ENCODE measurements around the gene PLEKHH1.

Gene PLEKHH1

DNA sequence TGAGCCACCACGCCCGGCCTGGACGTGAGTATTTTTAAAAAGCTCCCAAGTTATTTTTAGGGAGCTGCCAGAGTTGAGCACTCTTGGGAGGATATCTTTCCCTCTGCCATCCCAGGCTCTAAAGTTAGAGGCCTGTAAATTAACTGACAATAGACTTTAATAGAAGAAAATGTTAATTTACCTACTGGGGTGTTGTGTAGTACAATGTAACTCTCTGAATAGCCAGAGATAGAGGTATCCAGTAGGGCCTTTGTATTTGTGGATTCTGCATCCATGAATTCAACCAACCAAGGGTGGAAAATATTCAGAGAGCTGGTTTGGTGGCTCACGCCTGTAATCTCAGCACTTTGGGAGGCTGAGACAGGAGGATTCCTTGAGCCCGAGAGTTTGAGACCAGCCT, 74.6 kb downstream of the PLEKHH1 start:
- no peak overlapping the region for H3K4me3 ChIP-seq (IDR thresholded peaks at IDR 0.05; ENCODE audit: insufficient read depth, low read depth, low read length)
- peaks cover 17% of the 10 kb centered on the region for H3K4me1 ChIP-seq (ENCODE audit: low read depth, poor library complexity, severe bottlenecking)
- H3K27me3 ChIP-seq (ENCODE audit: insufficient read depth, low read depth) = no peaks in the 10 kb centered on the region
- H3K27ac ChIP-seq = no peak overlapping the region
- no peak overlapping the region for H3K4me2 ChIP-seq
- H3K36me3 ChIP-seq (ENCODE audit: insufficient read depth) = no peaks in the 10 kb centered on the region
- H3K9ac ChIP-seq = no peak overlapping the region
- no peak overlapping the region for H2AFZ ChIP-seq (ENCODE audit: low read depth)
- H4K20me1 ChIP-seq (ENCODE audit: insufficient read depth) = no peaks in the 10 kb centered on the region
- H3K79me2 ChIP-seq (ENCODE audit: insufficient read depth, low read depth) = no peaks in the 10 kb centered on the region
- TF ChIP-seq, protein P1, sequence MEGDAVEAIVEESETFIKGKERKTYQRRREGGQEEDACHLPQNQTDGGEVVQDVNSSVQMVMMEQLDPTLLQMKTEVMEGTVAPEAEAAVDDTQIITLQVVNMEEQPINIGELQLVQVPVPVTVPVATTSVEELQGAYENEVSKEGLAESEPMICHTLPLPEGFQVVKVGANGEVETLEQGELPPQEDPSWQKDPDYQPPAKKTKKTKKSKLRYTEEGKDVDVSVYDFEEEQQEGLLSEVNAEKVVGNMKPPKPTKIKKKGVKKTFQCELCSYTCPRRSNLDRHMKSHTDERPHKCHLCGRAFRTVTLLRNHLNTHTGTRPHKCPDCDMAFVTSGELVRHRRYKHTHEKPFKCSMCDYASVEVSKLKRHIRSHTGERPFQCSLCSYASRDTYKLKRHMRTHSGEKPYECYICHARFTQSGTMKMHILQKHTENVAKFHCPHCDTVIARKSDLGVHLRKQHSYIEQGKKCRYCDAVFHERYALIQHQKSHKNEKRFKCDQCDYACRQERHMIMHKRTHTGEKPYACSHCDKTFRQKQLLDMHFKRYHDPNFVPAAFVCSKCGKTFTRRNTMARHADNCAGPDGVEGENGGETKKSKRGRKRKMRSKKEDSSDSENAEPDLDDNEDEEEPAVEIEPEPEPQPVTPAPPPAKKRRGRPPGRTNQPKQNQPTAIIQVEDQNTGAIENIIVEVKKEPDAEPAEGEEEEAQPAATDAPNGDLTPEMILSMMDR (conservative IDR thresholded peaks at IDR 0.05; ENCODE audit: low read depth, low read length) = no peak

DNA sequence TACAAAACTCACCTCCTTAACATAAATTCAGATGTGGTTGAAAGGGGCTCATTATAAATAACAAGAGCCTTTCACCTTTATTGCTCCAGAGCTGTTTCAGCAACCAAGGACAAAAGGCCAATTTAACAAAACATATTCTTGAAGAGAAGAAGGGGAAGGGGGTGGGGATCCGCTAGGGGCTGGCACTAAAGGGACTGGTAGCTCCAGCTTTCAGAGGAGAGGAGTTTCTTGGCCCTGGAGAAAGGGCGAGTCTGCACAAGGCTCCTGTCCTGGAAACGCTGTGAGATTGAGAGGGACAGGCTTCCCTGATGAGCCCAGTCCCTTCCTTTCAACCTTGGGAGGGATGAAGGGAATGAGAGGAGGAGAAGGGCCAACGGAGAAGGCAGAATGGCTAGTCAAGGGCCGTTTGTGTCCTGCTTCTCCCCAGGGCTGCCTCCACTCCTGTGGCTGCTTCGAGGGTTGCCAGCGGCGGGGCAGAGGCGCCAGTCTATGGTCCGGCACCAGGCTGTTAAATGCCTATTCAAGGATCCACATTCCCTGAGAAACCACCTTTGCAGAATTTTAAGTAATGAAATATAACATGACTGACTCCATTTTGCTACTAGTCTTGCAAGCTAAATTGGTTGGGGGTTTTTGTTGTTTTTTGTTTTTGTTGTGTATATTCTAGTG, 76.7 kb downstream of the PLEKHH1 start:
- Histone ChIP-seq H3K9ac (no peak overlapping the region), H3K79me2 (ENCODE audit: insufficient read depth, low read depth) (no peaks in the 10 kb centered on the region), H3K27me3 (ENCODE audit: insufficient read depth, low read depth) (no peaks in the 10 kb centered on the region), H3K4me2 (no peak overlapping the region), H3K4me3 (IDR thresholded peaks at IDR 0.05; ENCODE audit: insufficient read depth, low read depth, low read length) (no peak overlapping the region), H2AFZ (ENCODE audit: low read depth) (no peak overlapping the region), H3K27ac (no peak overlapping the region), H3K4me1 (ENCODE audit: low read depth, poor library complexity, severe bottlenecking) (peaks cover 9% of the 10 kb centered on the region), H4K20me1 (ENCODE audit: insufficient read depth) (no peaks in the 10 kb centered on the region), H3K36me3 (ENCODE audit: insufficient read depth) (no peaks in the 10 kb centered on the region)
- TF ChIP-seq, protein P1 (conservative IDR thresholded peaks at IDR 0.05; ENCODE audit: low read depth, low read length) = no peak

DNA sequence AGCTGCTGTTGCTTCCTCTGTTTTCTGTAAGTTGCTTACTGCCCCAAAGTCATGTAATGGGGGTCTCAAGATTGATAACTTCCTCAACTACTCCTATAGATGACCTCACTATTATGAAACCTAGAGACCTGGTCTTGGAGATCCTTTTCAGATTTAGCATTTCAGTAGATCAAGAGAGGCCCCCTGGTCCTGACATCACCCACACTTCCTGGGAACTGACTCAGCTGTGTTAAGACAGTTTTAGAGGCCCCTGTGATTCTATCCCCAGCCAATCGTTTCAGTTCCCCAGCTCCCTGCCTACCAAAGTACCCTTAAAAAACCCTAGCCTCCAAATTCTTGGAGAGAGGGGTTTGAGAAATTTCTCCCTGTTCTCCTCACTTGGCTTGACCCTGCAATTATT, 77.4 kb downstream of the PLEKHH1 start:
- Histone ChIP-seq H2AFZ (ENCODE audit: low read depth) (no peak overlapping the region), H3K27me3 (ENCODE audit: insufficient read depth, low read depth) (no peaks in the 10 kb centered on the region), H3K4me1 (ENCODE audit: low read depth, poor library complexity, severe bottlenecking) (peaks cover 2% of the 10 kb centered on the region), H3K27ac (no peak overlapping the region), H3K79me2 (ENCODE audit: insufficient read depth, low read depth) (no peaks in the 10 kb centered on the region), H3K9ac (no peak overlapping the region), H3K4me3 (IDR thresholded peaks at IDR 0.05; ENCODE audit: insufficient read depth, low read depth, low read length) (no peak overlapping the region), H3K4me2 (no peak overlapping the region), H3K36me3 (ENCODE audit: insufficient read depth) (no peaks in the 10 kb centered on the region), H4K20me1 (ENCODE audit: insufficient read depth) (no peaks in the 10 kb centered on the region)
- TF ChIP-seq, protein P1 (conservative IDR thresholded peaks at IDR 0.05; ENCODE audit: low read depth, low read length) = no peak

DNA sequence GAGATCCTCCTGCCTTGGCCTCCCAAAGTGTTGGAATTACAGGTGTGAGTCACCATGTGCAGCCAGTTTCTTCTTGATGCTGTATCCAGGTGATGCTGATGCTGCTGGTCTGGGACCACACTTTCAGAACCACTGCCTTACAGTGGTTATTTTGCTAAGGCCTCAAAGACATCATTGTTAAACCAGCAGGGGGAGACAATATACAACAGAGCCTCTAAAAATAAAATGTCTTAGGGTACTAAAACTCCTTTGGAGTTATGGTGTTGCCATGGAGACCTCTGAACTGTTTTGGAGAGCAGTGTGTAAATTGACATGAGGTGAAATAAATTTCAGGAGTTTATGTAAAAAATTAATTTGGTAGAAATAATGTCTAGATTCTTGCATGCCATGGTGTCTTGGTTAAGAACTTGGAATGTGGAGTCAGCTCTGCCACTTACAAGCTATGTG, 85.5 kb downstream of the PLEKHH1 start:
- peak overlapping the region; percentile 80 for H3K4me2 ChIP-seq
- peak overlapping the region; percentile 39; the same call in 1 of the 2 replicates for H3K27ac ChIP-seq
- H4K20me1 ChIP-seq (ENCODE audit: insufficient read depth) = no peaks in the 10 kb centered on the region
- peak overlapping the region; percentile 44; the same call in 1 of the 2 replicates for H3K9ac ChIP-seq
- H3K4me3 ChIP-seq (IDR thresholded peaks at IDR 0.05; ENCODE audit: insufficient read depth, low read depth, low read length) = no peak overlapping the region
- peaks cover 16% of the 10 kb centered on the region for H3K4me1 ChIP-seq (ENCODE audit: low read depth, poor library complexity, severe bottlenecking)
- H2AFZ ChIP-seq (ENCODE audit: low read depth) = peak overlapping the region; percentile 83; the same call in 1 of the 2 replicates
- TF ChIP-seq, protein P1 (conservative IDR thresholded peaks at IDR 0.05; ENCODE audit: low read depth, low read length) = peak; percentile 73
- no peaks in the 10 kb centered on the region; the same call in 1 of the 2 replicates for H3K27me3 ChIP-seq (ENCODE audit: insufficient read depth, low read depth)
- H3K79me2 ChIP-seq (ENCODE audit: insufficient read depth, low read depth) = no peaks in the 10 kb centered on the region
- H3K36me3 ChIP-seq (ENCODE audit: insufficient read depth) = no peaks in the 10 kb centered on the region

Measured in KMS-11 (cell line).